ENCODE results near the gene LRFN3.

GRCh38 chr19:35921012-35921411, 15.2 kb upstream of the LRFN3 start:
- no peak for TF ChIP-seq CTCF (IDR thresholded peaks at IDR 0.05)
- TF ChIP-seq EZH2 (IDR thresholded peaks at IDR 0.05): no peak
- no peak for TF ChIP-seq EZH2phosphoT487 (IDR thresholded peaks at IDR 0.05)

Data from neural progenitor cell (in vitro differentiated cells).